Astrocyte of the cerebellum (primary cell): ENCODE data around the gene INSIG1.

Experiments used
- DNase-seq: peaks from one replicate; pipeline ENCODE4 v3.0.0-alpha.2; 2011; ENCODE audit warnings: low read depth
- H3K4me3 ChIP-seq: 2 replicates; pipeline ENCODE4 v1.5.1; 2011; ENCODE audit warnings: mild to moderate bottlenecking, low read depth, low read length, moderate library complexity
- CTCF ChIP-seq: IDR thresholded peaks from 2 replicates; pipeline ENCODE4 v1.5.1; 2012; ENCODE audit warnings: low read length, low read depth, moderate library complexity, mild to moderate bottlenecking; ENCODE audit errors: missing control alignments
- in situ Hi-C: cut with HindIII; loops from 2 replicates; pipeline ENCODE4 v1.10.0; 2017; ENCODE audit warnings: low sequenced_read_pairs

INSIG1 gene

GRCh38 chr7:155265144-155265543 lies 32.5 kb upstream of the INSIG1 start:
- in situ Hi-C loops, result no loop called here
- no peak for DNase-seq
- no peak for TF ChIP-seq CTCF
- H3K4me3 ChIP-seq, result no peak overlapping the region

- no peak overlapping the region for H3K4me3 ChIP-seq
- in situ Hi-C loops, result no loop called here
- DNase-seq, result no peak
- no peak for TF ChIP-seq CTCF
These were observed 31.7 kb upstream of the INSIG1 start for GRCh38 chr7:155265961-155266360.

- no peak for TF ChIP-seq CTCF
These were observed 31.2 kb upstream of the INSIG1 start for GRCh38 chr7:155266440-155266839.

GRCh38 chr7:155267023-155267422 lies 30.7 kb upstream of the INSIG1 start:
- DNase-seq, result no peak
- H3K4me3 ChIP-seq, result no peak overlapping the region
- TF ChIP-seq CTCF, result no peak
- in situ Hi-C loops, result no loop called here

More at GRCh38 chr7:155266440-155266839, 31.2 kb upstream of the INSIG1 start:
- no peak for DNase-seq
- H3K4me3 ChIP-seq, result no peak overlapping the region
- in situ Hi-C loops, result no loop called here

- no peak for DNase-seq
- TF ChIP-seq CTCF, result no peak
- in situ Hi-C loops, result no loop called here
- H3K4me3 ChIP-seq, result no peak overlapping the region
These were observed 30.2 kb upstream of the INSIG1 start for GRCh38 chr7:155267436-155267835.

- DNase-seq, result no peak
These were observed 29.5 kb upstream of the INSIG1 start for GRCh38 chr7:155268211-155268610.

More at GRCh38 chr7:155268211-155268610, 29.5 kb upstream of the INSIG1 start:
- no peak overlapping the region for H3K4me3 ChIP-seq
- in situ Hi-C loops, result no loop called here
- TF ChIP-seq CTCF, result no peak
